H1 (cell line): Measurements from ENCODE around the gene RGS2. TPM values are rescaled to one million over a fixed set of nuclear protein-coding genes. Genes with fewer than 3 reads are reported as not detected.

Experiments
- CTCF ChIA-PET: fragments of 300-600 bp; sonication (Branson Sonifier 250); formaldehyde crosslinking; loops from one replicate; lab custom pipeline; 2021; ENCODE audit not compliant: partially characterized antibody; lab: Charles Lee
- POLR2A ChIA-PET: fragments of 300-600 bp; sonication (Branson Sonifier 250); formaldehyde crosslinking; loops from one replicate; lab custom pipeline; 2021; ENCODE audit warnings: inconsistent platforms; ENCODE audit not compliant: partially characterized antibody; lab: Charles Lee
- DNase-seq, 2 experiments: peaks; one replicate each; pipeline versions ENCODE4 v3.0.0 to v3.0.0-alpha.2; 2010 to 2022; ENCODE audit warnings: low spot score in 2 of 2, low read depth in 1 of 2, mixed read lengths in 1 of 2
- FAIRE-seq: peaks from 2 replicates; lab custom pipeline; 2011; peaks lifted over from hg19 to GRCh38; lab: Jason Lieb, UNC
- H2AFZ ChIP-seq: 2 replicates; pipeline ENCODE4 v1.8.1; 2012; ENCODE audit warnings: low read length, inconsistent platforms
- H2AK5ac ChIP-seq: 2 replicates; pipeline ENCODE4 v1.6.1; 2013; ENCODE audit warnings: low read depth, low read length
- H2BK120ac ChIP-seq: replicated peaks from 2 replicates; pipeline ENCODE3; 2013; ENCODE audit warnings: low read depth, low read length, inconsistent platforms
- H2BK12ac ChIP-seq: 2 replicates; pipeline ENCODE4 v1.6.1; 2013; ENCODE audit warnings: low read depth, low read length
- H2BK15ac ChIP-seq: 2 replicates; pipeline ENCODE4 v1.6.1; 2013; ENCODE audit warnings: low read length
- H2BK20ac ChIP-seq: 2 replicates; pipeline ENCODE4 v1.6.1; 2013; ENCODE audit warnings: low read length
- H2BK5ac ChIP-seq: 2 replicates; pipeline ENCODE4 v1.6.1; 2013; ENCODE audit warnings: low read depth, low read length
- H3K14ac ChIP-seq: 2 replicates; pipeline ENCODE4 v1.6.1; 2013; ENCODE audit warnings: inconsistent platforms; ENCODE audit not compliant: insufficient read length
- H3K18ac ChIP-seq: 2 replicates; pipeline ENCODE4 v1.6.1; 2013; ENCODE audit warnings: low read length; ENCODE audit errors: extremely low read depth
- H3K23ac ChIP-seq: 2 replicates; pipeline ENCODE4 v1.6.1; 2013; ENCODE audit warnings: inconsistent platforms; ENCODE audit not compliant: insufficient read length
- H3K23me2 ChIP-seq: 2 replicates; pipeline ENCODE4 v1.6.1; 2013; ENCODE audit warnings: low read depth, low read length
- H3K27ac ChIP-seq: 2 replicates; pipeline ENCODE4 v1.6.1; 2011; ENCODE audit warnings: low read depth, low read length, inconsistent platforms
- H3K27me3 ChIP-seq, 4 experiments: replicated peaks in 1 of 4; 1 replicate in 1 of 4; 2 replicates in 3 of 4; pipeline versions ENCODE4 v1.6.1 to v1.8.1; 2011 to 2013; ENCODE audit warnings: low read length in 3 of 4, mild to moderate bottlenecking in 3 of 4, inconsistent platforms in 2 of 4, mixed read lengths in 2 of 4, moderate library complexity in 1 of 4; ENCODE audit not compliant: control insufficient read depth in 3 of 4, insufficient read depth in 3 of 4; ENCODE audit errors: extremely low read depth in 1 of 4
- H3K36me3 ChIP-seq, 4 experiments: 2 replicates each; pipeline versions ENCODE4 v1.6.1 to v1.8.1; 2011 to 2013; ENCODE audit warnings: mild to moderate bottlenecking in 4 of 4, low read length in 3 of 4, moderate library complexity in 2 of 4, control low read depth in 1 of 4, inconsistent platforms in 1 of 4; ENCODE audit not compliant: insufficient read depth in 4 of 4, control insufficient read depth in 2 of 4
- H3K4ac ChIP-seq: replicated peaks from 2 replicates; pipeline ENCODE3; 2013; ENCODE audit warnings: low read length, low read depth, mixed read lengths, inconsistent platforms; ENCODE audit not compliant: insufficient read length
- H3K4me1 ChIP-seq, 4 experiments: replicated peaks in 1 of 4; 1 replicate in 1 of 4; 2 replicates in 3 of 4; pipeline versions ENCODE4 v1.6.1 to v1.8.1; 2011 to 2013; ENCODE audit warnings: low read length in 3 of 4, inconsistent platforms in 2 of 4, mixed read lengths in 1 of 4; ENCODE audit not compliant: insufficient read depth in 4 of 4, control insufficient read depth in 3 of 4
- H3K4me2 ChIP-seq, 2 experiments: 2 replicates each; pipeline versions ENCODE4 v1.6.1 to v1.8.1; 2011 to 2013; ENCODE audit warnings: low read depth in 2 of 2, low read length in 2 of 2, control low read depth in 1 of 2, inconsistent platforms in 1 of 2, mild to moderate bottlenecking in 1 of 2; ENCODE audit not compliant: insufficient read depth in 1 of 2
- H3K4me3 ChIP-seq, 4 experiments: fragments of 200-600, 300-600 bp in 1 of 4; sonication (generic), shearing (Covaris generic), sonication (Bioruptor Twin) in 1 of 4; 2 replicates each; pipeline versions ENCODE4 v1.5.1 to v1.8.1; 2011 to 2016; ENCODE audit warnings: low read length in 4 of 4, low read depth in 3 of 4, control low read depth in 2 of 4, inconsistent platforms in 2 of 4, mild to moderate bottlenecking in 2 of 4, mixed read lengths in 1 of 4, moderate library complexity in 1 of 4; ENCODE audit not compliant: insufficient read depth in 2 of 4; ENCODE audit errors: extremely low read depth in 1 of 4
- H3K56ac ChIP-seq: replicated peaks from 2 replicates; pipeline ENCODE3; 2013; ENCODE audit warnings: low read depth, mild to moderate bottlenecking, mixed read lengths, low read length, inconsistent platforms; ENCODE audit not compliant: insufficient read length
- H3K79me1 ChIP-seq: 2 replicates; pipeline ENCODE4 v1.6.1; 2013; ENCODE audit warnings: low read depth, low read length, control low read depth
- H3K79me2 ChIP-seq, 2 experiments: 2 replicates each; pipeline versions ENCODE4 v1.6.1 to v1.8.1; 2012 to 2013; ENCODE audit warnings: low read length in 2 of 2, mild to moderate bottlenecking in 2 of 2, inconsistent platforms in 1 of 2; ENCODE audit not compliant: insufficient read depth in 2 of 2, control insufficient read depth in 1 of 2
- H3K9ac ChIP-seq, 4 experiments: replicated peaks in 1 of 4; 1 replicate in 1 of 4; 2 replicates in 3 of 4; pipeline versions ENCODE4 v1.6.1 to v1.8.1; 2011 to 2013; ENCODE audit warnings: low read depth in 3 of 4, low read length in 3 of 4, control low read depth in 2 of 4, mild to moderate bottlenecking in 2 of 4, moderate library complexity in 2 of 4, inconsistent platforms in 1 of 4; ENCODE audit errors: extremely low read depth in 1 of 4
- H3K9me3 ChIP-seq, 2 experiments: 2 replicates each; pipeline versions ENCODE4 v1.6.1 to v1.8.1; 2012 to 2013; ENCODE audit warnings: mild to moderate bottlenecking in 2 of 2, moderate library complexity in 2 of 2, control low read depth in 1 of 2, inconsistent platforms in 1 of 2, low read depth in 1 of 2, low read length in 1 of 2, mixed read lengths in 1 of 2; ENCODE audit not compliant: insufficient read depth in 2 of 2
- H4K20me1 ChIP-seq, 2 experiments: replicated peaks in 1 of 2; 2 replicates each; pipeline versions ENCODE3 to v1.8.1; 2011 to 2013; ENCODE audit warnings: inconsistent platforms in 2 of 2, low read length in 2 of 2, mild to moderate bottlenecking in 1 of 2; ENCODE audit not compliant: insufficient read depth in 2 of 2, control insufficient read depth in 1 of 2
- H4K5ac ChIP-seq: 2 replicates; pipeline ENCODE4 v1.6.1; 2013; ENCODE audit warnings: low read length, low read depth, mixed read lengths, inconsistent platforms; ENCODE audit not compliant: insufficient read length
- H4K8ac ChIP-seq: 2 replicates; pipeline ENCODE4 v1.8.0; 2013; ENCODE audit warnings: mild to moderate bottlenecking, moderate library complexity, low read length, inconsistent platforms; ENCODE audit not compliant: insufficient read depth; ENCODE audit errors: extremely low read depth
- H4K91ac ChIP-seq: replicated peaks from 2 replicates; pipeline ENCODE3; 2013; ENCODE audit warnings: low read length, mixed read lengths, inconsistent platforms; ENCODE audit not compliant: insufficient read length
- CHD2 ChIP-seq: IDR thresholded peaks from 2 replicates; pipeline ENCODE4 v1.6.1; 2012; ENCODE audit warnings: low read length, improper control_type of control experiment
- CREB1 ChIP-seq: IDR thresholded peaks from 2 replicates; pipeline ENCODE4 v1.6.1; 2012; ENCODE audit warnings: inconsistent platforms
- EP300 ChIP-seq, 2 experiments: IDR thresholded peaks; 1 replicate in 1 of 2; 2 replicates in 1 of 2; pipeline ENCODE4 v1.6.1; 2011 to 2012; ENCODE audit warnings: low read depth in 2 of 2, low read length in 2 of 2, mild to moderate bottlenecking in 2 of 2, borderline replicate concordance in 1 of 2, inconsistent platforms in 1 of 2, moderate library complexity in 1 of 2
- FOSL1 ChIP-seq: IDR thresholded peaks from 2 replicates; pipeline ENCODE4 v1.6.1; 2011; ENCODE audit warnings: mild to moderate bottlenecking, low read depth, low read length, moderate library complexity; ENCODE audit not compliant: insufficient read depth
- GABPA ChIP-seq: IDR thresholded peaks from 2 replicates; pipeline ENCODE4 v1.6.1; 2011; ENCODE audit warnings: mild to moderate bottlenecking, low read length, moderate library complexity, borderline replicate concordance; ENCODE audit not compliant: insufficient read depth
- HDAC2 ChIP-seq, 2 experiments: fragments of 300-600 bp in 1 of 2; sonication (generic) in 1 of 2; IDR thresholded peaks; 2 replicates each; pipeline ENCODE4 v1.6.1; 2011 to 2012; ENCODE audit warnings: low read depth in 2 of 2, low read length in 2 of 2, mild to moderate bottlenecking in 2 of 2, moderate library complexity in 2 of 2, borderline replicate concordance in 1 of 2, inconsistent platforms in 1 of 2
- POLR2A ChIP-seq, 2 experiments: IDR thresholded peaks; 1 replicate in 1 of 2; 2 replicates in 1 of 2; pipeline ENCODE4 v1.6.1; 2011; ENCODE audit warnings: low read depth in 2 of 2, low read length in 2 of 2, mild to moderate bottlenecking in 2 of 2; ENCODE audit errors: control extremely low read depth in 1 of 2
- POU5F1 ChIP-seq: IDR thresholded peaks from 2 replicates; pipeline ENCODE4 v1.6.1; 2011; ENCODE audit warnings: low read depth, mild to moderate bottlenecking, low read length, moderate library complexity
- RBBP5 ChIP-seq: IDR thresholded peaks from 2 replicates; pipeline ENCODE4 v1.7.1; 2012; ENCODE audit warnings: low read depth, mild to moderate bottlenecking, inconsistent platforms, low read length, moderate library complexity, borderline replicate concordance
- RFX5 ChIP-seq: IDR thresholded peaks from 2 replicates; pipeline ENCODE4 v1.6.1; 2011; ENCODE audit warnings: low read depth, low read length, improper control_type of control experiment, borderline replicate concordance
- RNF2 ChIP-seq: fragments of 200-900, 300-1000 bp; sonication (generic); IDR thresholded peaks from 2 replicates; pipeline ENCODE4 v1.7.1; 2016; ENCODE audit warnings: borderline replicate concordance, low read depth, mild to moderate bottlenecking, antibody characterized with exemption, low read length; ENCODE audit not compliant: poor library complexity, severe bottlenecking; ENCODE audit errors: missing control alignments
- SAP30 ChIP-seq: fragments of 300-600 bp; sonication (generic); IDR thresholded peaks from 2 replicates; pipeline ENCODE4 v1.7.1; 2012; ENCODE audit warnings: low read length, moderate library complexity, mild to moderate bottlenecking, inconsistent platforms; ENCODE audit not compliant: insufficient read depth, insufficient replicate concordance
- SP4 ChIP-seq: IDR thresholded peaks from 2 replicates; pipeline ENCODE4 v1.6.1; 2012; ENCODE audit warnings: low read length, inconsistent platforms
- TAF7 ChIP-seq: optimal IDR thresholded peaks from 2 replicates; pipeline ENCODE3; 2011; ENCODE audit warnings: low read depth, mild to moderate bottlenecking, inconsistent platforms, low read length, moderate library complexity, borderline replicate concordance
- YY1 ChIP-seq: IDR thresholded peaks from 2 replicates; pipeline ENCODE4 v1.6.1; 2011; ENCODE audit warnings: low read depth, mild to moderate bottlenecking, low read length
- polyA plus RNA-seq, 7 experiments: library from polyadenylated mRNA; depleted of rRNA in 3 of 7; stranded (reverse) in 5 of 7; unstranded in 2 of 7; fragments of >200 nt in 5 of 7; fragments of 200-250 nt in 2 of 7; gene quantifications; 1 replicate in 5 of 7; 2 replicates in 1 of 7; 4 replicates in 1 of 7; pipeline versions ENCODE4 v1.2.1 to v1.2.3, GENCODE V29; 2011 to 2013; ENCODE audit warnings: missing spikeins in 2 of 7, mixed read lengths in 2 of 7
- total RNA-seq: library from RNA; stranded (reverse); fragmentation: NEBNext Ultra II Directional; extraction: Animal tissue kit (Norgen Biotek cat#: 25700); gene quantifications from 2 replicates; pipeline ENCODE4 v1.2.1, GENCODE V29; 2021

The RGS2 gene
- total and polyA plus RNA-seq, 2 of the 8 experiments (the other 6 are each of a cell fraction or from before 2014, with no cell fraction given) = 9.1 to 17.0 TPM

- Histone ChIP-seq H4K8ac (no peak overlapping the region), H3K4me1 (0 out of 7 replicates have a peak, but pooled peaks cover 0 to 2% (median 0%) of the 10 kb centered on the region in 4 experiments), H2BK15ac (no peak overlapping the region), H3K79me2 (no peaks in the 10 kb centered on the region), H3K9me3 (peaks cover 0 to 3% of the 10 kb centered on the region in 2 experiments; a peak in 2 of 4 replicates), H2AFZ (no peak overlapping the region), H3K4me3 (no peak overlapping the region), H3K27ac (no peak overlapping the region), H4K91ac (no peak overlapping the region), H3K18ac (no peak overlapping the region), H3K56ac (no peak overlapping the region), H3K23me2 (no peaks in the 10 kb centered on the region), H2BK120ac (no peak overlapping the region), H4K20me1 (no peaks in the 10 kb centered on the region), H3K36me3 (no peaks in the 10 kb centered on the region), H4K5ac (no peak overlapping the region), H2AK5ac (no peak overlapping the region), H3K9ac (no peak overlapping the region), H3K14ac (no peak overlapping the region), H3K27me3 (no peaks in the 10 kb centered on the region), H2BK12ac (no peak overlapping the region), H3K79me1 (no peaks in the 10 kb centered on the region), H3K4ac (no peak overlapping the region), H2BK20ac (no peak overlapping the region), H3K4me2 (no peak overlapping the region), H3K23ac (no peak overlapping the region), H2BK5ac (no peak overlapping the region)
- FAIRE-seq (no peak), DNase-seq (no peak)
- CTCF ChIA-PET = interaction anchor here (1.8 kb wide), 1 partner anchor 15 kb away, joined by 6 read pairs; no protein-coding TSS in a partner anchor
- POLR2A ChIA-PET = no interaction called here
- no peak for TF ChIP-seq POU5F1
- TF ChIP-seq CREB1 = no peak
- TF ChIP-seq CHD2 = no peak
- TF ChIP-seq SAP30 = no peak
- no peak for TF ChIP-seq RFX5
- TF ChIP-seq YY1 = no peak
- TF ChIP-seq RBBP5 = no peak
- TF ChIP-seq HDAC2 (IDR thresholded peaks at IDR 0.05; ENCODE audit: borderline replicate concordance in 1 of 2, low read depth in 2 of 2, low read length in 2 of 2) = no peak
- no peak for TF ChIP-seq GABPA
- TF ChIP-seq RNF2 = no peak
- no peak for TF ChIP-seq POLR2A (IDR thresholded peaks at IDR 0.05; ENCODE audit: control extremely low read depth in 1 of 2, low read depth in 2 of 2, low read length in 2 of 2)
- no peak for TF ChIP-seq TAF7
- no peak for TF ChIP-seq FOSL1
- TF ChIP-seq EP300 (IDR thresholded peaks at IDR 0.05; ENCODE audit: borderline replicate concordance in 1 of 2, low read depth in 2 of 2, low read length in 2 of 2) = no peak
- TF ChIP-seq SP4 = no peak
Measured at GRCh38 chr1:192859808-192860207, 51.0 kb downstream of the RGS2 start.
